ES-I3 (cell line): Measurements from ENCODE around the gene NSUN2.

ENCODE experiments used
- H3K36me3 ChIP-seq: 2 replicates; pipeline ENCODE4 v1.6.1; 2013; ENCODE audit warnings: mild to moderate bottlenecking, low read length, control low read depth, moderate library complexity; ENCODE audit not compliant: insufficient read depth
- H3K4me1 ChIP-seq: 2 replicates; pipeline ENCODE4 v1.6.1; 2013; ENCODE audit warnings: mild to moderate bottlenecking, control low read depth, low read length; ENCODE audit not compliant: insufficient read depth
- H3K9ac ChIP-seq: 2 replicates; pipeline ENCODE4 v1.6.1; 2013; ENCODE audit warnings: low read depth, mild to moderate bottlenecking, low read length, moderate library complexity
- H3K9me3 ChIP-seq: 2 replicates; pipeline ENCODE4 v1.6.1; 2013; ENCODE audit warnings: mild to moderate bottlenecking, low read length, moderate library complexity; ENCODE audit not compliant: control insufficient read depth, insufficient read depth

The NSUN2 gene

DNA sequence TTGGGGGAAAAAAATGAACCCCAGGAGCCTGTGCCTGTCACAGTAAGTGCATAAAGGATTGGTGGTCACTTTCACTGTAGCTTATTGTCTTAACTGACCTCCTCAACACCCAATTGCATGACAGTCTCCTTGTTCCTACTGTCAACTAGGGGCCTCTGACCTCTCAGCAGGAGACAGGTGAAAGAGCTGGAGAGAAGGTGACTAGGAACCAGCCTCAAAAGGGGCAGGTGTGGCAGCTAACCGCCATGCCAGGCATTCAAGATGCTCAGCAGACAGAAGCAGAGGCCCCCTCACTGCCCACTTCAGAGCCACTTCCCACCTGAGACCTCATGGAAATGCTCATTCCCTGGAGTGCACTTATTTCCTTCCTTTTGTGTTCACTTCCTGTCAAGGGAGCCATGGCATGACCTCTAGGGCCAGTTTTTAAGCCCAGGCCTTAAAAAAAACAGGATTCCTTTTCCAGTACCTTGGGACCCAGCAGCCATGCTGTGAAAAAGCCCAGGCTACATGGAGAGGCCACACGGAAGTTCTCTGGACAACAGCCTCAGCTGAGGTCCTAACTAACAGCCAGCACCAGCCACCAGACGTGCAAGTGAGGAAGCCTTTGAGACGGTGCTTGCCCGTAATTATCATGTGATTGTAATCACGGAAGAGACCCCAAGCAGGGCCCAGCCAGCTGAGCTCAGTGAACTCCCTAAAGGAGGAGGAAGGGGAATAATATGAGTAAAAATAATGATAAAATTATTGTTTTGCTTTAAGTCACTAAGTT lies 74.9 kb downstream of the NSUN2 start:
- H3K36me3 ChIP-seq = no peaks in the 10 kb centered on the region
- H3K4me1 ChIP-seq = no peaks in the 10 kb centered on the region
- peaks cover 9% of the 10 kb centered on the region; the same call in 1 of the 2 replicates for H3K9me3 ChIP-seq
- no peak overlapping the region for H3K9ac ChIP-seq

DNA sequence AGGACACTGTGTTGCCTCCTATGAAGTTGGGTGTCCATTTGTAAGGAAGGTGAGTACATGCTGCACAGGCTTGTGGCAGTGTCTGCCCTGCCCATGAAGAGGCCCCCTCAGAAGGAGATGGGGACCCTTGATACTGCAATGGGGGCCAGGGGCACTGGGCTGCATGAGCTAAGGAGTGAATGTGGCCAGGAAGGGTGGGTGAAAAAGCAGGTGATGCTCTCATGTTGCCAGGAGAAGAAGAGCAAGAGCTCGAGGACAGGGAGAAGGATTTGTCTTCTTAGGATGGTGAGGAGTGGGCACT lies 76.1 kb downstream of the NSUN2 start:
- Histone ChIP-seq H3K9ac (no peak overlapping the region), H3K9me3 (peaks cover 9% of the 10 kb centered on the region; the same call in 1 of the 2 replicates), H3K36me3 (no peaks in the 10 kb centered on the region), H3K4me1 (no peaks in the 10 kb centered on the region)

DNA sequence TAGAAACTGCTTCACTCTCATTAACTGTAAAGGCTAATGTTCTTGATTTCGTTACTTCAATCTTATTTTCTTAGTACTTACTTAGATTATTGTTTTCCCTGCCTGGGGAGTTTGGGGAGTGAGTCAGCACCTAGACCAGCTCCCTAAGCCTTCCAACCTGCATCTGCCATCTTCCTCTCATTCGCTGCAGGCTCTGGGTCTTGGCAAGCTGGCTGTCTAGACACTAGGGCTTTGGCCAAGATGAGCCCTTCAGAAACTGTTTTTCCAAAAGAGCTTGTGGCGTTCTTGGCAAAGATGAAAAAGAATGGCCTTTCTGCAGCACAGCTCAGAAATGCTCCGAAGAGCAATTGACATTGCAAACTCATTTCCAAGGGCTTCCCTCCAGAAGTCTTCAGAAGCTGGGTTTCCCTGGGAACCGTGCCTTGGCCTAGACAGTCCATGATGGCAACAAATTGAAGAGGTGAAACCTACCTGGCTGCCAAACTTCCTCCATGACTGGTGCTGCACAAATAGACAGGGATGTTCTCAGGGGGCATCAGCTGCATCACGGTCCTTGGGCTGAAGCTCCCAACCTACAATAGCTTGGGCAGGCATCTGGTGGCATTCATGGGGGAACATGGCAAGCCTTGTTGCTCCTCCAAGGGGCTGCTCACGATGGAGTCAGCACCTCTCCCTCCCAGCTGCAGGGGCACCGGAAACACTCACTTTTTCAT lies 76.6 kb downstream of the NSUN2 start:
- Histone ChIP-seq H3K9ac (no peak overlapping the region), H3K36me3 (no peaks in the 10 kb centered on the region)

DNA sequence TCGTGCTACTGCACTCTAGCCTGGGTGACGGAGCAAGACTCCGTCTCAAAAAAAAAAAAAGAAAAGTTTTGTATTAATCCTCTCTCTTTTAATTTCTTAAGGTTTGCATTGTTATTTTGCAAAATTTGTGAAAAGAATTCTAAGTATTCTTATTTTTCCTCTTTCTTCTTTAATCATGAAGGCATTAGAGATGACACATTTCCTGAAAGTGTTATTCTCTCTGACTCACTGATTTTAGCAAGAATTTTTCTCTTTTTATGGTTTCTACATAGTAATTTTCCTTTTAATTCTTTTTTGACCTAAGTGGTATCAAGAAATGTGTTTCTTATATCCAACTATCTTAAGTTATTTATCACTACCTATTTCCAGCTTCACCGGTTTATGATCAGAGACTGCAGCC lies 78.0 kb downstream of the NSUN2 start:
- no peaks in the 10 kb centered on the region for H3K4me1 ChIP-seq
- no peaks in the 10 kb centered on the region for H3K36me3 ChIP-seq
- H3K9me3 ChIP-seq = peaks cover 9% of the 10 kb centered on the region; the same call in 1 of the 2 replicates
- H3K9ac ChIP-seq = no peak overlapping the region

More for the DNA sequence above, 76.6 kb downstream of the NSUN2 start:
- Histone ChIP-seq H3K4me1 (no peaks in the 10 kb centered on the region), H3K9me3 (peaks cover 9% of the 10 kb centered on the region; the same call in 1 of the 2 replicates)

DNA sequence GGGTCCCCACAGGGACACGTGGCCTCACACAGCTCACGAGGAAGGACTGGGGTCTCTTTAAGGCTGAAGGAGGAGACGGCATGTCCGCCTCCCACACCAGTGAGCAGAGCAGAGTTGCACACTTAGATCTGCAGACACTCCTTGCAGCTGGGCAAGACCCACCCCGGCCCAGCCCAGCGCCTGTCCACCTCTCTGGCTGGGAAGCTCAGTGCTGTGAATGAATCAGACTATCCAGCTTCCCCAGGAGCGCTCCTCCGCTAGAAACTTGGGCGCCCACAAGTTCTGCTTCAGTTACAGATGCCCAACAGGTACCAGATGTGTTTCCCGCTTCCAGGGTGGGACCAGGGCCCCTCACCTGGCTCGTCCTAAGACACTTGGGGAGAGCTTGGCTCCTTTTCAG lies 78.9 kb downstream of the NSUN2 start:
- no peaks in the 10 kb centered on the region for H3K36me3 ChIP-seq
- H3K4me1 ChIP-seq = no peaks in the 10 kb centered on the region
- no peak overlapping the region for H3K9ac ChIP-seq
- peaks cover 5% of the 10 kb centered on the region; the same call in 1 of the 2 replicates for H3K9me3 ChIP-seq

DNA sequence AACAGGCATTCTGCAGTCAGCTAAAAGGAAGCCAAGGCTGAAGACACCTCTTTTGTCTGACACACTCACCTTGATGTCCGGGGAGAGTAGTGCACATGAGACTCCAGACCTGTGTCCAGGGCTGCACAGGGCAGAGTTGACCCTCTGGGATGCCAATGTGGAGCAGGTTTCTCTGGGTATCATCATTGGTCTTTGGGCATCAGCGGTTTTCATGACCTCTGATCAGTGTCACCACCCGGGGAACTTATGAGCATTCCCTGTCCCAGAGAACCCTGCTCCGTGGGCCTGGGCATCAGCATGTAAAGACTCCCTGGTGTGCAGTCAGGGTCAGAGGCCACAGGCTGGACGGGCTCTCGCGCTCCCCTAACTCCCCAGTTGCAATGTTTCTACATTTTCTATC lies 80.2 kb downstream of the NSUN2 start:
- Histone ChIP-seq H3K36me3 (no peaks in the 10 kb centered on the region), H3K9me3 (0 out of 2 replicates have a peak, but pooled peaks cover under 1% of the 10 kb centered on the region), H3K9ac (no peak overlapping the region), H3K4me1 (no peaks in the 10 kb centered on the region)

DNA sequence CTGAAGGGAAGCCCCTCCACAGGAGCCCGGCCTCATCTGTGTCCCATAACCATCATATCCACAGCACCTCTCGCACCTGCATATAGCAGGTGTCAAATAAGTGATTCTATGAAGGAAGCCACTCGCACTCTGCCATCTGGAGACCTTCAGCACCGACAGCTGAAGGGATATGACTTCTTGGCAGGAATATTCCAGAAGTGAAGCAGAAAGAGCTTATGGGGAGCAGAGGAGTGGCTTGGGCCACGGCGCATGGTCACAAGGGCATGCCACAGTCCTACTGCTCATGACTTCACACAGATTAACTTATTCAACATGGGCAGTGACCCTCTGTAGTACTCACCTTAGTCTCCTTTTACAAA lies 80.9 kb downstream of the NSUN2 start:
- H3K9ac ChIP-seq = no peak overlapping the region
- no peaks in the 10 kb centered on the region for H3K9me3 ChIP-seq
- H3K36me3 ChIP-seq = no peaks in the 10 kb centered on the region
- no peaks in the 10 kb centered on the region for H3K4me1 ChIP-seq

DNA sequence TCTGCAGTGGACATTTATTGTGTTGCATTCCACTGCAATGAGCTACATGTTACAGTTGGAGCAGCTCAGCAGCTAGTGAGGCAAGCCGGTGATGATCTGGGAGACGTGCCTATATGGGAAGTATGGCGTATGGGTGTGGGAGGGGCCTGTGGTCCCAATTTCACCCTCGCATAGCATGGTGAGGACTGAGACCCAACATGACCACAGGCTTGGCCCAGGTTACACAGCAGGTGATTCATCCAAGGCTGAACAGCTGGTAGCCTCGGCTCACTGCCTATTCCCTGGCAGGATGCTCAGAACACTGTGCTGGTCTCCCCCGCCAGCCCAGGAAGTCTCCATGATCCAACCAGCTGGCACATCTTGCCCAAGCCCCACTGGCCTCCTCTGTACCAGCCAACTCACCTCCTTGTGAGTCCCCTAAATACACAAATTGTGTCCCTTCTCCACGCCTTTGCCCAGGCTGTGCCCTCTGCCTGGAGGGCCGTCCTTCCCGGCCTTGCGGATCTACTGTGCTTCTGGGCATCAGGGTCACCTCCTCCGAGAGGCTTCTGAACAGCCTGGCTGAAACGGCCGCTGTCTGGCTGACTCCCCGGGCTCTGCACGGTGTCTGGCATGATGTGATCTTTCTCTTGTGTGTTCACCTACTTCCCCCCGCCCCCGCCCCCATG lies 81.4 kb downstream of the NSUN2 start:
- Histone ChIP-seq H3K4me1 (no peaks in the 10 kb centered on the region), H3K9me3 (no peaks in the 10 kb centered on the region), H3K36me3 (no peaks in the 10 kb centered on the region), H3K9ac (no peak overlapping the region)

DNA sequence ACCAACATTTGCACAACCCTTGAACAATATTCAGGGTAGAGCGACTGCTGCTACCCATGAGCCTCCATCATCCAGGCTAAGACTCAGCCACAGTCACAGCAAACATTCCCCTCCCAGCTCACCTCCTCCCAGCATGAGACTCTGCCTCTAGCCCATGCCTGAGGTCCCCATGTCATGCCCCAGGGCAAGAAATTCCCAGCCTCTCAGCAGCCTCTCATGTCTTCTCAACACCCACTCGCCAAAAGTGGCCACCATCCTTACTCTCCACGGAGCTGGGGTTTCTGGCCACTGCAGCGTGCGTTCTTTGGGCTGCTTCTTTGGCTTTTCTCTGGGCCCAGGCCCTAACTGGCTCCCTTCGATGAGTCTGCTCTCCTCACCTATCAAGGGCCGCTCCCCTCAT lies 82.2 kb downstream of the NSUN2 start:
- Histone ChIP-seq H3K4me1 (no peaks in the 10 kb centered on the region), H3K9ac (no peak overlapping the region), H3K36me3 (no peaks in the 10 kb centered on the region), H3K9me3 (no peaks in the 10 kb centered on the region)
